RWPE1 (cell line): ENCODE measurements around the gene MOV10.

Source experiments
- CTCF ChIA-PET: fragments of 350-600 bp; sonication (Branson Sonifier 250); formaldehyde crosslinking; extraction: SDS; loops from one replicate; lab custom pipeline; 2021; lab: Yijun Ruan, JAX
- POLR2A ChIA-PET: fragments of 400-600 bp; formaldehyde crosslinking; extraction: SDS; loops from one replicate; lab custom pipeline; 2020; ENCODE audit warnings: antibody characterized with exemption; ENCODE audit not compliant: low non-redundant PET; lab: Yijun Ruan, JAX
- DNase-seq: peaks from one replicate; pipeline ENCODE4 v3.0.0; 2012; ENCODE audit warnings: low spot score
- H3K27ac ChIP-seq: fragments of 450-650 bp; 2 replicates; pipeline ENCODE4 v1.5.1; 2017
- CTCF ChIP-seq: fragments of 450-650 bp; conservative IDR thresholded peaks from 2 replicates; pipeline ENCODE4 v1.5.1; 2017; ENCODE audit warnings: low read depth, mild to moderate bottlenecking

Gene MOV10

GRCh38 chr1:112748396-112748795 lies 73.9 kb downstream of the MOV10 start:
- ChIA-PET CTCF (no interaction called here), POLR2A (no interaction called here)
- H3K27ac ChIP-seq, result no peak overlapping the region
- no peak for DNase-seq
- no peak for TF ChIP-seq CTCF
